ENCODE data around the gene GPR15LG. TPM values are rescaled to one million over a fixed set of nuclear protein-coding genes. Genes with fewer than 3 reads are reported as not detected.
"Not testable (repeated sequence)": the region's sequence is repeated elsewhere in the genome, so short reads cannot be mapped to it uniquely, and the experiment has no call there.

The GPR15LG gene
- total RNA-seq, 2 experiments from 2014 or later: not detected

DNA sequence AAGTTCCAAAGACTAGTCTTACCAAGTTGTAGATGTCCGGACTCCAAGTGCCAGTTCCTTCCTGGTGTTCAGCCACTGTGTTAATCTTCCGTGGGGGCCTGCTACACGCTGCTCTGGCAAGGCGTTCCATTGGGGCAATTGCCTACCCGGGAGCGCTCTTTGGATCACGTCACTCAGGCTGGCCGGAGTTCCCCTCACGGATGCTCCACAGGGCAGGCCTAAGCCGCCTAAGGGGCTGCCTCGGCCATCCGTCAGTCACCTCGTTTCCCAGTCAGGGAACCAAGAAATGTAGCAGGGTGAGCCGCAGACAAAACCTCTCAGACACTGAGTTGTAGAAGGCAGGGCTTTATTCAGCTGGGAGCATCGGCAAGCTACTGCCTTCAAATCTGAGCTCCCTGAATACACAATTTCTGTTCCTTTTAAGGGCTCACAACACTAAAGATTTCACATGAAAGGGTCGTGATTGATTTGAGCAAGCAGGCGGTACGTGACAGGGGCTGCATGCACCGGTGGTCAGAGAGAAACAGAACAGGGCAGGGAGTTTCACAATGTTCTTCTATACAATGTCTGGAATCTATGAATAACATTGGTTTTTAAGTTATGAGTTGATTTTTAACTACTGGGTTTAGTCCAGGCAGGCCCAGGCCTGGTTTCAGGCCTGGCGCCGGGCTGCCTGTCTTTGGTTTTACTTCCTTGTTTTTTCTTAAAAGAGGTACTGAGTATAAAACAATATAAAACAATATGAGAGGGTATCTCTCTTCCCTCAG lies 1.7 kb upstream of the GPR15LG start:
- H3K27ac Mint-ChIP-seq; H3K4me1 Mint-ChIP-seq; DNase-seq; H3K27me3 Mint-ChIP-seq; H3K36me3 Mint-ChIP-seq; H3K4me3 Mint-ChIP-seq; H3K9me3 Mint-ChIP-seq (ENCODE audit: low read depth); ATAC-seq: not testable (repeated sequence)
- CTCF ChIA-PET: interaction anchor here (2.6 kb wide), 1 partner anchor 42 kb away, joined by 6 read pairs; no protein-coding TSS in a partner anchor

DNA sequence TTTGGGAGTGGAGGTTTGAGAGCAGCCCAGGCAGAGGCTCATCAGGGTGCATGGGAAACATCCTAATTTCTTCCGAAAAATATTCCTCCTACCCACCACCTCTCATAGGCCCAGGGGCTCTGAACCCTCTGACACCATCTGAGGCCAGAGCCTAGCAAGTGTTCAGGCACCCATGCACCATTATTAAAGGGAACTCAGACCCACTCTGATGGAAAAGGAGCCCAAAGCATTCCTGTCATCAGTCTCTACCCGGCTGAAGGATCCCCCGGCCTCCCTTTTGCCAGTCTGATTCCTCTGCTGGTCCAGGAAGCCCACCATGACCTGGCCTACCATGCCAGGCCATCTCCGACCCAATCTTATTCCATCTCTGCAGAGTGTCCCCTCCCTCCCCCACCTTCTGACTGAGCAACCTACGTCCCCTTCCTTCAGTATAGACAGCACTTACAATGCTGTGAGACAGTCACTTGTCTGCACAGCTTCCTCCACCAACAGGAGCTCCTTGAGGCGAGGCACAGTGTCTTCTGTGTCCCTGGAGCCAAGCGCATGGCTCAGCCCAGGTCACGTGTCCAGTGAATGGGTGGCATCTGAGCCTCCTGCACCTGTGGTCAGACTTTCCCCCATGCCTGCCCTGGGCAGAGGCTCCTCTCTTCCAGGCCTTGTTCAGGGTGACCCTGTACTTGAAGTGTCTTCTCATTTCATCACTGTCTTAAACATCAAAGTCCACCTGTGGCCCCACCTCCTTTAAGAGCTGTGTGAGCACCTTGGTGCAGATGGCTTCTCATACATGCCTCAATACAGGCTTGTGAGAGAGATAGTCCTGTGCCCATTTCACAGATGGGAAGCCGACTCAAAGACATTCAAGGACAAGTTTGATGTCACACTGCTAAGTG lies 889 bp upstream of the GPR15LG start:
- H3K9me3 Mint-ChIP-seq (ENCODE audit: low read depth): no peaks in the 10 kb centered on the region
- no peak overlapping the region for H3K27ac Mint-ChIP-seq
- no peak for DNase-seq
- H3K4me1 Mint-ChIP-seq: peaks cover 5% of the 10 kb centered on the region
- CTCF ChIA-PET: interaction anchor here (1.2 to 2.6 kb wide), 2 partner anchors 25 to 41 kb away, joined by 3 to 6 read pairs; no protein-coding TSS in a partner anchor
- no peak overlapping the region for H3K4me3 Mint-ChIP-seq
- ATAC-seq: no peak
- H3K36me3 Mint-ChIP-seq: no peaks in the 10 kb centered on the region
- no peaks in the 10 kb centered on the region for H3K27me3 Mint-ChIP-seq

GRCh38 chr10:84175436-84175835 lies 1.8 kb downstream of the GPR15LG start:
- Mint-ChIP-seq H3K4me3 (no peak overlapping the region), H3K4me1 (peaks cover 5% of the 10 kb centered on the region), H3K36me3 (no peaks in the 10 kb centered on the region), H3K9me3 (ENCODE audit: low read depth) (no peaks in the 10 kb centered on the region), H3K27ac (no peak overlapping the region), H3K27me3 (no peaks in the 10 kb centered on the region)
- CTCF ChIA-PET: interaction anchor here (1.4 to 2.6 kb wide), 3 partner anchors 18 to 81 kb away, joined by 3 to 16 read pairs (median 7); no protein-coding TSS in a partner anchor
- DNase-seq (no peak), ATAC-seq (no peak)

GRCh38 chr10:84176351-84176750 lies 2.8 kb downstream of the GPR15LG start:
- DNase-seq (peak; percentile 33), ATAC-seq (no peak)
- H3K27me3 Mint-ChIP-seq: no peaks in the 10 kb centered on the region
- H3K27ac Mint-ChIP-seq: peak overlapping the region; percentile 76
- H3K9me3 Mint-ChIP-seq (ENCODE audit: low read depth): no peaks in the 10 kb centered on the region
- H3K4me1 Mint-ChIP-seq: peaks cover 5% of the 10 kb centered on the region
- H3K4me3 Mint-ChIP-seq: no peak overlapping the region
- CTCF ChIA-PET: interaction anchor here (1.2 to 2.6 kb wide), 7 partner anchors 17 to 80 kb away, joined by 4 to 16 read pairs (median 4); no protein-coding TSS in a partner anchor
- H3K36me3 Mint-ChIP-seq: no peaks in the 10 kb centered on the region

DNA sequence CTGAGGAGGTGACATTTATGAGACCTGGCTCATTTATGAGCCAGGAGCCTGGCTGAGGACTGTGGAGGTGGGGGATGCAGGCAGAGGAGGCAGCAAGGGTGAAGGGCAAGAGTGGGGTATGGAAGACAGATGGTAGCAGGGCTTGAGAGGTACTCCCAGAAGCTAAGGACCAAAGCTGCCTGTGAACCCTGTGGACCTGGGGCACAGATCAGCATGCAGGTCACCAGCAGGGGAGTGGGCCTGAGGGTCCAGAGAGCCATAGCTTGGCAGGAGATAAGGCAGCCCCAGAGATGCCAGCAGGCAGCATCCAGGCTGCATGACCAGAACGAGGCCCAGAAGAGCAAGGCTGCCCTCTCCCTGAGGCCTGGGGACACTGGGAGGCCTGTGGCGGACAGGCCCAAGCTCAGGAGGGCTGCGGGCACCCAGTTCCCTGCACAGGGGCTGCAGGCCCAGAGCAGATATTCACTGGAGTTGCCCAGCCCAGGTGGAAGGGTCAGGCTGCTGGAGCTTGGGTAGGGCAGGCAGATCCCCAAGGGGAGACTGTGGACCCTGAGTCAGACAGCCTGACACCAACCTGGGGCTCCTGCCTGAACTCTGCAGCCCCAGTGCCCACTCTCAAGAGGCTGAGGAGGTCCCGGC lies 3.4 kb downstream of the GPR15LG start:
- Mint-ChIP-seq H3K27ac (peak overlapping the region; percentile 76), H3K36me3 (no peaks in the 10 kb centered on the region), H3K4me1 (peaks cover 5% of the 10 kb centered on the region), H3K27me3 (no peaks in the 10 kb centered on the region), H3K4me3 (no peak overlapping the region), H3K9me3 (ENCODE audit: low read depth) (no peaks in the 10 kb centered on the region)
- peak; percentile 47 for ATAC-seq
- CTCF ChIA-PET: interaction anchor here (1.0 to 2.6 kb wide), 10 partner anchors 8 to 79 kb away, joined by 3 to 16 read pairs (median 4); no protein-coding TSS in a partner anchor
- no peak for DNase-seq

- ATAC-seq (peak; percentile 91), DNase-seq (peak; percentile 87)
- CTCF ChIA-PET: interaction anchor here (1.0 to 2.6 kb wide), 10 partner anchors 9 to 79 kb away, joined by 3 to 16 read pairs (median 4); no protein-coding TSS in a partner anchor
- Mint-ChIP-seq H3K27me3 (no peaks in the 10 kb centered on the region), H3K36me3 (no peaks in the 10 kb centered on the region), H3K27ac (no peak overlapping the region), H3K4me3 (no peak overlapping the region), H3K9me3 (ENCODE audit: low read depth) (no peaks in the 10 kb centered on the region), H3K4me1 (peaks cover 5% of the 10 kb centered on the region)
Measured at GRCh38 chr10:84177541-84178141, 4.0 kb downstream of the GPR15LG start.

GRCh38 chr10:84178160-84178609 lies 4.6 kb downstream of the GPR15LG start:
- H3K36me3 Mint-ChIP-seq: no peaks in the 10 kb centered on the region
- H3K9me3 Mint-ChIP-seq (ENCODE audit: low read depth): no peaks in the 10 kb centered on the region
- H3K27me3 Mint-ChIP-seq: no peaks in the 10 kb centered on the region
- CTCF ChIA-PET: interaction anchor here (1.0 to 2.6 kb wide), 7 partner anchors 10 to 78 kb away, joined by 3 to 16 read pairs (median 4); no protein-coding TSS in a partner anchor
- peaks cover 5% of the 10 kb centered on the region for H3K4me1 Mint-ChIP-seq
- no peak for ATAC-seq
- DNase-seq: no peak
- H3K27ac Mint-ChIP-seq: no peak overlapping the region
- H3K4me3 Mint-ChIP-seq: no peak overlapping the region

- ATAC-seq: no peak
- DNase-seq: no peak
- CTCF ChIA-PET: no interaction called here
- no peaks in the 10 kb centered on the region for H3K9me3 Mint-ChIP-seq (ENCODE audit: low read depth)
- H3K4me1 Mint-ChIP-seq: peaks cover 5% of the 10 kb centered on the region
- no peak overlapping the region for H3K27ac Mint-ChIP-seq
- H3K27me3 Mint-ChIP-seq: no peaks in the 10 kb centered on the region
- no peak overlapping the region for H3K4me3 Mint-ChIP-seq
- H3K36me3 Mint-ChIP-seq: no peaks in the 10 kb centered on the region
Measured at GRCh38 chr10:84179059-84179710, 5.6 kb downstream of the GPR15LG start.

- H3K27me3 Mint-ChIP-seq; H3K9me3 Mint-ChIP-seq (ENCODE audit: low read depth); H3K27ac Mint-ChIP-seq; ATAC-seq; CTCF ChIA-PET; H3K36me3 Mint-ChIP-seq; H3K4me3 Mint-ChIP-seq; DNase-seq: not testable (repeated sequence)
- peaks cover 11% of the 10 kb centered on the region for H3K4me1 Mint-ChIP-seq
Measured at GRCh38 chr10:84180386-84180785, 6.8 kb downstream of the GPR15LG start.

GRCh38 chr10:84181631-84182030 lies 8.0 kb downstream of the GPR15LG start:
- Mint-ChIP-seq H3K9me3 (ENCODE audit: low read depth) (no peaks in the 10 kb centered on the region), H3K27ac (no peak overlapping the region), H3K36me3 (no peaks in the 10 kb centered on the region), H3K27me3 (no peaks in the 10 kb centered on the region), H3K4me1 (peaks cover 10% of the 10 kb centered on the region), H3K4me3 (no peak overlapping the region)
- ATAC-seq (no peak), DNase-seq (no peak)
- CTCF ChIA-PET: interaction anchor here (0.9 kb wide), 1 partner anchor 25 kb away, joined by 3 read pairs; no protein-coding TSS in a partner anchor

DNA sequence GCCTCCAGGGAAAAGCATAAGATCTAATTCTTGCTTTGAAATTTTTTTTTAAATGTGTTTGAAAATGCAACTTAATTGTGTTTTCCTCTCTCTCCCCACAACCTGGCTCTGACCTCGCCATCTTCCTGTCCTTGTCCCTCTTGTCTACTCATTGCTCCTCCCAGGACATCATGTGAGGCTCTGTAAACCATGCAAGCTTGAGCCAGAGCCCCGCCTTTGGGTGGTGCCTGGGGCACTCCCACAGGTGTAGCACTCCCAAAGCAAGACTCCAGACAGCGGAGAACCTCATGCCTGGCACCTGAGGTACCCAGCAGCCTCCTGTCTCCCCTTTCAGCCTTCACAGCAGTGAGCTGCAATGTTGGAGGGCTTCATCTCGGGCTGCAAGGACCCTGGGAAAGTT lies 10.9 kb downstream of the GPR15LG start:
- Mint-ChIP-seq H3K4me3 (no peak overlapping the region), H3K27me3 (no peaks in the 10 kb centered on the region), H3K27ac (no peak overlapping the region), H3K9me3 (ENCODE audit: low read depth) (no peaks in the 10 kb centered on the region), H3K36me3 (no peaks in the 10 kb centered on the region), H3K4me1 (peaks cover 6% of the 10 kb centered on the region)
- ATAC-seq (no peak), DNase-seq (no peak)
- CTCF ChIA-PET: interaction anchor here (2.3 kb wide), 1 partner anchor 36 kb away, joined by 8 read pairs; no protein-coding TSS in a partner anchor

GRCh38 chr10:84185526-84186175 lies 12.1 kb downstream of the GPR15LG start:
- H3K9me3 Mint-ChIP-seq (ENCODE audit: low read depth): no peaks in the 10 kb centered on the region
- no peak overlapping the region for H3K4me3 Mint-ChIP-seq
- CTCF ChIA-PET: interaction anchor here (2.3 kb wide), 1 partner anchor 38 kb away, joined by 8 read pairs; no protein-coding TSS in a partner anchor
- no peak for DNase-seq
- no peaks in the 10 kb centered on the region for H3K36me3 Mint-ChIP-seq
- no peaks in the 10 kb centered on the region for H3K27me3 Mint-ChIP-seq
- H3K27ac Mint-ChIP-seq: no peak overlapping the region
- no peak for ATAC-seq
- H3K4me1 Mint-ChIP-seq: peaks cover 7% of the 10 kb centered on the region
